ENCODE results near the gene USP15.

DNA sequence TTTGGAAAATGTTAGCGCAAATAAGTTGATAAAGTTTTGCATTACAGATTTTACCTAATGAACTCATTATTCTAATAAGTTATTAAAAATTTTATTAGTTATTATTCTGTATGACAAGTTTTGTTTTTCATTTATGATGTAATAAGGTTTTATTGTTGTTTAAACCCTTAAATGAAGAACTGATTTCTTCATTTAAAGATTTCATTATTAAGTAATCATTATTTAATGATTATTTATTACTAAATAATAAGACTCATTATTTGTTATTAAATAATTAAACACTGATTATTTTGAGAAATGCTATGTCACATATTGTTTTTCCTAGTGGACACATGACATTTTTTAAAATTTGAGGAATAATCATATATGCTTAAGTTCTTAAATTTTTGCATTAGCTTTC is 34.2 kb downstream of the USP15 start:
- no peak for TF ChIP-seq EZH2 (IDR thresholded peaks at IDR 0.05; ENCODE audit: borderline replicate concordance)
- TF ChIP-seq, protein P1, sequence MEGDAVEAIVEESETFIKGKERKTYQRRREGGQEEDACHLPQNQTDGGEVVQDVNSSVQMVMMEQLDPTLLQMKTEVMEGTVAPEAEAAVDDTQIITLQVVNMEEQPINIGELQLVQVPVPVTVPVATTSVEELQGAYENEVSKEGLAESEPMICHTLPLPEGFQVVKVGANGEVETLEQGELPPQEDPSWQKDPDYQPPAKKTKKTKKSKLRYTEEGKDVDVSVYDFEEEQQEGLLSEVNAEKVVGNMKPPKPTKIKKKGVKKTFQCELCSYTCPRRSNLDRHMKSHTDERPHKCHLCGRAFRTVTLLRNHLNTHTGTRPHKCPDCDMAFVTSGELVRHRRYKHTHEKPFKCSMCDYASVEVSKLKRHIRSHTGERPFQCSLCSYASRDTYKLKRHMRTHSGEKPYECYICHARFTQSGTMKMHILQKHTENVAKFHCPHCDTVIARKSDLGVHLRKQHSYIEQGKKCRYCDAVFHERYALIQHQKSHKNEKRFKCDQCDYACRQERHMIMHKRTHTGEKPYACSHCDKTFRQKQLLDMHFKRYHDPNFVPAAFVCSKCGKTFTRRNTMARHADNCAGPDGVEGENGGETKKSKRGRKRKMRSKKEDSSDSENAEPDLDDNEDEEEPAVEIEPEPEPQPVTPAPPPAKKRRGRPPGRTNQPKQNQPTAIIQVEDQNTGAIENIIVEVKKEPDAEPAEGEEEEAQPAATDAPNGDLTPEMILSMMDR (IDR thresholded peaks at IDR 0.05; ENCODE audit: poor library complexity): no peak
- TF ChIP-seq EZH2phosphoT487 (IDR thresholded peaks at IDR 0.05; ENCODE audit: low read depth, severe bottlenecking, unreplicated experiment): no peak
